Activated T-helper 1 cell treated with Interleukin-2 at 50 U/mL for 16 hours (primary cell): ENCODE results near the gene RFPL4A.
"Not testable (repeated sequence)": the region's sequence is repeated elsewhere in the genome, so short reads cannot be mapped to it uniquely, and the experiment has no call there.

Experiments
- DNase-seq: peaks from one replicate; pipeline ENCODE4 v3.0.0-alpha.2; 2020; ENCODE audit warnings: low read depth

The RFPL4A gene

GRCh38 chr19:55758797-55759196 lies at the start of gene RFPL4A:
TSS of gene RFPL4A (plus strand) at chr19:55759097. CDS start at chr19:55761801, 2,704 bp downstream.
- not testable (repeated sequence) for DNase-seq

- DNase-seq = no peak
These were observed 47.2 kb upstream of the RFPL4A start for GRCh38 chr19:55711719-55712118.

- DNase-seq = no peak
These were observed 45.9 kb upstream of the RFPL4A start for GRCh38 chr19:55712804-55713631.

- no peak for DNase-seq
These were observed 42.4 kb upstream of the RFPL4A start for GRCh38 chr19:55716531-55716930.

GRCh38 chr19:55717251-55717650 lies 41.6 kb upstream of the RFPL4A start:
- DNase-seq = no peak

GRCh38 chr19:55717879-55718711 lies 40.8 kb upstream of the RFPL4A start:
- DNase-seq = not testable (repeated sequence)

GRCh38 chr19:55720214-55720746 lies 38.6 kb upstream of the RFPL4A start:
- DNase-seq = no peak

- DNase-seq = no peak
These were observed 38.1 kb upstream of the RFPL4A start for GRCh38 chr19:55720801-55721200.

GRCh38 chr19:55723491-55723890 lies 35.4 kb upstream of the RFPL4A start:
- no peak for DNase-seq

- DNase-seq = not testable (repeated sequence)
These were observed 28.5 kb upstream of the RFPL4A start for GRCh38 chr19:55730378-55730777.

- DNase-seq = no peak
These were observed 20.6 kb upstream of the RFPL4A start, which contains the start of gene NLRP9 for GRCh38 chr19:55738302-55738701. TSS of gene NLRP9 (minus strand) at chr19:55738402. CDS start at chr19:55738374, 28 bp downstream.

GRCh38 chr19:55750715-55751114 lies 8.2 kb upstream of the RFPL4A start:
- no peak for DNase-seq

- DNase-seq = no peak
These were observed 5.5 kb upstream of the RFPL4A start for GRCh38 chr19:55753401-55753800.

GRCh38 chr19:55756808-55757207 lies 2.1 kb upstream of the RFPL4A start:
- not testable (repeated sequence) for DNase-seq

- no peak for DNase-seq
These were observed 7.6 kb downstream of the RFPL4A start for GRCh38 chr19:55766466-55766865.

GRCh38 chr19:55768818-55769217 lies 9.9 kb downstream of the RFPL4A start, which contains the start of gene RFPL4AL1:
TSS of gene RFPL4AL1 (plus strand) at chr19:55769118. CDS start at chr19:55771805, 2,687 bp downstream.
- not testable (repeated sequence) for DNase-seq

- not testable (repeated sequence) for DNase-seq
These were observed 10.7 kb downstream of the RFPL4A start for GRCh38 chr19:55769632-55770031.

GRCh38 chr19:55777528-55777927 lies 18.6 kb downstream of the RFPL4A start:
- no peak for DNase-seq

- no peak for DNase-seq
These were observed 19.4 kb downstream of the RFPL4A start for GRCh38 chr19:55778331-55778730.

- DNase-seq = no peak
These were observed 22.2 kb downstream of the RFPL4A start for GRCh38 chr19:55781112-55781511.

- DNase-seq = no peak
These were observed 36.1 kb downstream of the RFPL4A start for GRCh38 chr19:55795021-55795420.

- no peak for DNase-seq
These were observed 42.5 kb downstream of the RFPL4A start for GRCh38 chr19:55801416-55801815.
